ENCODE measurements around the gene PPP2R3B. TPM values are rescaled to one million over a fixed set of nuclear protein-coding genes. Genes with fewer than 3 reads are reported as not detected.

The PPP2R3B gene
- total and polyA plus RNA-seq, 7 donors: 2.1 to 16.1 (median 5.4) TPM

DNA sequence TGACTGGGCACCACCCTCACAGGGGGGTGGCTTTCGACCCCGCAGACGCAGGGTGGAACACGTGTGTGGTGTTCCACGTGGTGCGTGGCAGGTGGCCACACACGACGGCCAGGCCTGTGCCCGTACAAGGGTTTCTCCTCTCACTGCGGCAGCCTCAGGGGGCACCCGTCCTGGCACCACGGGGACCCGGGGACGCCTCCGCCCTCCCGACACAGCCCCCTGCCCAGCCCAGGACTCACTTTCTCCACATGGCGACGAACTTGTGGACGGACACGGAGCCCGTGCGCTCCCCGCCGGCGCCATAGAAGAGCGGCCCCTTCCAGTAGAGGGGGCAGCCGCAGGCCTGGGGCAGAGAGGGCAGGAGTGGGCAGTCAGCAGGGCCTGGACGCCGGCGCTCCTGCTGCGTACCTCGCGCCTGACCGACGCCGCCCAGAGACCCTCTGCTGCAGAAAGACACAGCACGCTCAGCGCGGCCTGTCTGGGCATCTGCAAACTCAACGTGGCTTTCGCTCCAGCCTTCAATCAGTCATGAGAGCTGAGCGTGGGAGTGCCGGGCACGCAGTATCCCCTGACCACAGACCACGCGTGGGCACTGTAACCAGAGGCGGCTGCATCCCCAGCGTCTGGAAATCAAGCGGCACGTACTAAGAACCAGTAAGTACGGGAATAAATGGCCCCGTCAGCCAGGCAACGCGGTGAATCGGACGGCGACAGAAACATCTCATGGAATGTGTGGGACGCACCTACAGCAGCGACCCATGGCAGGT lies 39.2 kb downstream of the PPP2R3B start:
- peak; percentile 55 for DNase-seq
- H3K4me3 ChIP-seq: no peak overlapping the region
- intact Hi-C loops (cut with DNase I): no loop called here
- H3K27ac ChIP-seq: no peak overlapping the region
- no peak for TF ChIP-seq POLR2A (IDR thresholded peaks at IDR 0.05)
- no peak for TF ChIP-seq POLR2AphosphoS5 (IDR thresholded peaks at IDR 0.05)
- TF ChIP-seq EP300 (IDR thresholded peaks at IDR 0.05): no peak
- TF ChIP-seq, protein P1, sequence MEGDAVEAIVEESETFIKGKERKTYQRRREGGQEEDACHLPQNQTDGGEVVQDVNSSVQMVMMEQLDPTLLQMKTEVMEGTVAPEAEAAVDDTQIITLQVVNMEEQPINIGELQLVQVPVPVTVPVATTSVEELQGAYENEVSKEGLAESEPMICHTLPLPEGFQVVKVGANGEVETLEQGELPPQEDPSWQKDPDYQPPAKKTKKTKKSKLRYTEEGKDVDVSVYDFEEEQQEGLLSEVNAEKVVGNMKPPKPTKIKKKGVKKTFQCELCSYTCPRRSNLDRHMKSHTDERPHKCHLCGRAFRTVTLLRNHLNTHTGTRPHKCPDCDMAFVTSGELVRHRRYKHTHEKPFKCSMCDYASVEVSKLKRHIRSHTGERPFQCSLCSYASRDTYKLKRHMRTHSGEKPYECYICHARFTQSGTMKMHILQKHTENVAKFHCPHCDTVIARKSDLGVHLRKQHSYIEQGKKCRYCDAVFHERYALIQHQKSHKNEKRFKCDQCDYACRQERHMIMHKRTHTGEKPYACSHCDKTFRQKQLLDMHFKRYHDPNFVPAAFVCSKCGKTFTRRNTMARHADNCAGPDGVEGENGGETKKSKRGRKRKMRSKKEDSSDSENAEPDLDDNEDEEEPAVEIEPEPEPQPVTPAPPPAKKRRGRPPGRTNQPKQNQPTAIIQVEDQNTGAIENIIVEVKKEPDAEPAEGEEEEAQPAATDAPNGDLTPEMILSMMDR (IDR thresholded peaks at IDR 0.05): no peak
- peaks cover 0 to 11% (median 3%) of the 10 kb centered on the region in 4 donors for H3K36me3 ChIP-seq
- no peaks in the 10 kb centered on the region for H3K27me3 ChIP-seq
- 97% methylated on average over 59 of the region's 59 CpGs for WGBS, 2 donors
- no peaks in the 10 kb centered on the region for H3K4me1 ChIP-seq
- no peaks in the 10 kb centered on the region for H3K9me3 ChIP-seq

DNA sequence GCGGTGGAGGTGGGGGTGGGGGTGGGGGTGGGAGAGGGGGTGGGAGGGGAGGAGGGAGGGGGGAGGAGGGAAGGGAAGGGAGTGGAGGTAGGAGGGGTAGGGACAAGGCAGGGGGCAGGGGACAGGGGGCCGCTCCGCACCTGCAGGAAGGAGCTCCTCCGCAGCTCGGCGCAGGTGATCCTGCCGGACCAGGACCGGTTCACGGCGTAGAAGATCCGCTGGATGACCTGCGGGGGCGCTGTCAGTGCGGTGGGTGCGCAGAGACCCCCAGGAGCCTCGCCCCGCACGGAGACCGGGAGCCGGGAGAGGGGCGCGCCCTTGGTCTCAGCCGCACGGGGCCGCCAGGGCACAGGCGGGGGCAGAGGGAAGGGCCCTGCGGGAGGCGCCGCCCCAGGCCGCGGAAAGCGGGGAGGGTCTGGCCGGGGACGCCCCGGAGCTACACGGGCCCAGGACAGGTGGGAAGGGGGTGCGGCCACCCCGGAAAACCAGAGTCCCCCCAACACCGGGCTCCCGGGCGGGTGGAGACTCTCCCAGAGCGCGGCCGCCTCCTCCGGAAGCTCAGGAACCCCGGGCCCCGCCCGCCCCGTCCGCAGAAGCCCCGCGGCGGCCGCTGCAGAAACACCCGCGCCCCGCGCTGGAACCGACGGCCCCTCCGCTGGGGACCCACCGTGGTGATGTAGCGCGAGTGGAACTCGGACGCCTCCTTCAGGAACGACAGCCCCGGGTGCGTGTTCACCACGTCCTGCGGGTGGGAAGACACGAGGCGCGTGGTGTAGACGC lies 40.5 kb downstream of the PPP2R3B start:
- Histone ChIP-seq H3K27me3 (no peaks in the 10 kb centered on the region), H3K27ac (no peak overlapping the region), H3K4me3 (no peak overlapping the region), H3K36me3 (peaks cover 0 to 11% (median 3%) of the 10 kb centered on the region in 4 donors), H3K9me3 (no peaks in the 10 kb centered on the region), H3K4me1 (no peaks in the 10 kb centered on the region)
- peak; percentile 49 for DNase-seq
- TF ChIP-seq, protein P1 (IDR thresholded peaks at IDR 0.05): no peak
- no peak for TF ChIP-seq POLR2A (IDR thresholded peaks at IDR 0.05)
- TF ChIP-seq POLR2AphosphoS5 (IDR thresholded peaks at IDR 0.05): no peak
- no peak for TF ChIP-seq EP300 (IDR thresholded peaks at IDR 0.05)
- WGBS, 2 donors: 96% methylated on average over 74 to 75 of the region's 75 CpGs
- intact Hi-C loops (cut with DNase I): no loop called here

GRCh38 chrX:345020-345925 lies 41.4 kb downstream of the PPP2R3B start:
- WGBS, 2 donors: 95 to 97% methylated on average over 63 of the region's 63 CpGs
- Histone ChIP-seq H3K4me3 (no peak overlapping the region), H3K4me1 (no peaks in the 10 kb centered on the region), H3K27me3 (no peaks in the 10 kb centered on the region), H3K36me3 (peaks cover 0 to 11% (median 3%) of the 10 kb centered on the region in 4 donors), H3K9me3 (no peaks in the 10 kb centered on the region), H3K27ac (no peak overlapping the region)
- TF ChIP-seq, protein P1 (IDR thresholded peaks at IDR 0.05): no peak
- no peak for TF ChIP-seq POLR2AphosphoS5 (IDR thresholded peaks at IDR 0.05)
- no peak for TF ChIP-seq EP300 (IDR thresholded peaks at IDR 0.05)
- TF ChIP-seq POLR2A (IDR thresholded peaks at IDR 0.05): no peak
- intact Hi-C loops (cut with DNase I): no loop called here
- peak; percentile 52 for DNase-seq

- Histone ChIP-seq H3K27ac (no peak overlapping the region), H3K4me3 (no peak overlapping the region), H3K27me3 (no peaks in the 10 kb centered on the region), H3K9me3 (no peaks in the 10 kb centered on the region), H3K36me3 (peaks cover 0 to 11% (median 3%) of the 10 kb centered on the region in 4 donors), H3K4me1 (no peaks in the 10 kb centered on the region)
- 97 to 98% methylated on average over 47 of the region's 47 CpGs for WGBS, 2 donors
- TF ChIP-seq EP300 (IDR thresholded peaks at IDR 0.05) (no peak), POLR2A (IDR thresholded peaks at IDR 0.05) (no peak), POLR2AphosphoS5 (IDR thresholded peaks at IDR 0.05) (no peak)
- TF ChIP-seq, protein P1 (IDR thresholded peaks at IDR 0.05): no peak
- intact Hi-C loops (cut with DNase I): no loop called here
- DNase-seq: peak; percentile 40
Observed at GRCh38 chrX:344371-344901, 42.3 kb downstream of the PPP2R3B start.
